Smooth muscle cell (in vitro differentiated cells): ENCODE data around the gene CSTB. TPM values are rescaled to one million over a fixed set of nuclear protein-coding genes. Genes with fewer than 3 reads are reported as not detected.

ENCODE experiments used
- DNase-seq: peaks from one replicate; lab custom pipeline; 2025; ENCODE audit not compliant: unreplicated experiment; lab: John Stamatoyannopoulos, UW
- H2AFZ ChIP-seq: fragments of 200-600 bp; sonication (generic); 2 replicates; pipeline ENCODE4 v1.6.0; 2016; ENCODE audit warnings: antibody characterized with exemption, low read depth, mild to moderate bottlenecking
- H3F3A ChIP-seq: fragments of 200-600 bp; sonication (generic); 2 replicates; pipeline ENCODE4 v1.6.0; 2017; ENCODE audit warnings: antibody characterized with exemption, low read depth
- H3K27ac ChIP-seq: fragments of 200-600 bp; sonication (generic); 2 replicates; pipeline ENCODE4 v1.5.1; 2016; ENCODE audit warnings: low read depth, mild to moderate bottlenecking
- H3K27me3 ChIP-seq: fragments of 200-600 bp; sonication (generic); 2 replicates; pipeline ENCODE4 v1.6.1; 2016; ENCODE audit warnings: low read depth, mild to moderate bottlenecking
- H3K36me3 ChIP-seq: fragments of 200-600 bp; sonication (generic); 2 replicates; pipeline ENCODE4 v1.5.1; 2016; ENCODE audit warnings: low read depth
- H3K4me1 ChIP-seq: fragments of 200-600 bp; sonication (generic); 2 replicates; pipeline ENCODE4 v1.5.1; 2016; ENCODE audit warnings: low read depth
- H3K4me2 ChIP-seq: fragments of 200-600 bp; sonication (generic); 2 replicates; pipeline ENCODE4 v1.6.0; 2016; ENCODE audit warnings: mild to moderate bottlenecking
- H3K4me3 ChIP-seq: fragments of 200-600 bp; sonication (generic); 2 replicates; pipeline ENCODE4 v1.5.1; 2016; ENCODE audit warnings: mild to moderate bottlenecking
- H3K79me2 ChIP-seq: fragments of 200-600 bp; sonication (generic); 2 replicates; pipeline ENCODE4 v1.6.0; 2016; ENCODE audit warnings: low read depth, mild to moderate bottlenecking
- H3K9ac ChIP-seq: fragments of 200-600 bp; sonication (generic); 2 replicates; pipeline ENCODE4 v1.6.0; 2016; ENCODE audit warnings: low read depth
- H3K9me3 ChIP-seq: fragments of 200-600 bp; sonication (generic); replicated peaks from 2 replicates; pipeline ENCODE4 v1.5.1; 2016; ENCODE audit warnings: low read depth
- H4K20me1 ChIP-seq: fragments of 200-600 bp; sonication (generic); 2 replicates; pipeline ENCODE4 v1.6.0; 2016; ENCODE audit warnings: low read depth
- CTCF ChIP-seq: fragments of 200-600 bp; sonication (generic); IDR thresholded peaks from 2 replicates; pipeline ENCODE4 v1.5.1; 2017; ENCODE audit warnings: borderline replicate concordance, mild to moderate bottlenecking, antibody characterized with exemption; ENCODE audit not compliant: insufficient read depth, poor library complexity, severe bottlenecking
- WGBS: methylation state at CpG from one replicate; pipeline ENCODE4 v1.1.7; 2016; ENCODE audit warnings: low lambda C conversion rate; 5-methylcytosine and 5-hydroxymethylcytosine counted together
- polyA plus RNA-seq: library from polyadenylated mRNA; unstranded; fragments of >200 nt; fragmentation: Nextera tagmentation; extraction: Ambion mirVana; gene quantifications from 2 replicates; pipeline ENCODE4 v1.2.1, GENCODE V29; 2016
- total RNA-seq: library from RNA; depleted of rRNA; stranded (reverse); fragments of >200 nt; gene quantifications from 2 replicates; pipeline ENCODE4 v1.2.3, GENCODE V29; 2014

CSTB gene
- total and polyA plus RNA-seq, 2 experiments from 2014 or later, result 29.9 to 74.0 TPM

- H3K27me3 ChIP-seq, result no peaks in the 10 kb centered on the region
- DNase-seq, result no peak
- H3K4me1 ChIP-seq, result no peaks in the 10 kb centered on the region
- H2AFZ ChIP-seq, result no peak overlapping the region
- no peak overlapping the region for H3K4me3 ChIP-seq
- H4K20me1 ChIP-seq, result peaks cover 97% of the 10 kb centered on the region
- no peak for TF ChIP-seq CTCF
- no peak overlapping the region for H3K9ac ChIP-seq
- WGBS, result 93% methylated on average over 22 of the region's 22 CpGs
- no peaks in the 10 kb centered on the region for H3F3A ChIP-seq
- H3K27ac ChIP-seq, result no peak overlapping the region
- H3K36me3 ChIP-seq, result no peaks in the 10 kb centered on the region
- H3K79me2 ChIP-seq, result peaks cover 50% of the 10 kb centered on the region
- H3K4me2 ChIP-seq, result no peak overlapping the region
- no peaks in the 10 kb centered on the region for H3K9me3 ChIP-seq
These were observed 40.6 kb downstream of the CSTB start for GRCh38 chr21:43735236-43736091.

GRCh38 chr21:43734928-43735229 is 41.2 kb downstream of the CSTB start:
- H3K4me3 ChIP-seq, result no peak overlapping the region
- no peak overlapping the region for H3K9ac ChIP-seq
- peaks cover 95% of the 10 kb centered on the region for H4K20me1 ChIP-seq
- TF ChIP-seq CTCF, result no peak
- H3F3A ChIP-seq, result peaks cover under 1% of the 10 kb centered on the region
- no peak for DNase-seq
- no peaks in the 10 kb centered on the region for H3K36me3 ChIP-seq
- peak overlapping the region; percentile 47 for H3K4me2 ChIP-seq
- no peaks in the 10 kb centered on the region for H3K9me3 ChIP-seq
- H3K27ac ChIP-seq, result no peak overlapping the region
- H3K79me2 ChIP-seq, result peaks cover 55% of the 10 kb centered on the region
- H3K27me3 ChIP-seq, result no peaks in the 10 kb centered on the region
- WGBS, result 34% methylated on average over 9 of the region's 9 CpGs
- no peaks in the 10 kb centered on the region for H3K4me1 ChIP-seq
- H2AFZ ChIP-seq, result no peak overlapping the region

GRCh38 chr21:43734131-43734927 is 41.8 kb downstream of the CSTB start:
- no peak overlapping the region for H3K9ac ChIP-seq
- H2AFZ ChIP-seq, result no peak overlapping the region

More at GRCh38 chr21:43734131-43734927, 41.8 kb downstream of the CSTB start:
- peaks cover 61% of the 10 kb centered on the region for H3K79me2 ChIP-seq
- peaks cover 6% of the 10 kb centered on the region for H3F3A ChIP-seq
- no peaks in the 10 kb centered on the region for H3K27me3 ChIP-seq
- TF ChIP-seq CTCF, result no peak
- DNase-seq, result no peak
- peak overlapping the region; percentile 58 for H3K27ac ChIP-seq
- peaks cover 95% of the 10 kb centered on the region for H4K20me1 ChIP-seq
- H3K4me3 ChIP-seq, result no peak overlapping the region
- 80% methylated on average over 25 of the region's 25 CpGs for WGBS
- peak overlapping the region; percentile 51 for H3K4me2 ChIP-seq
- H3K9me3 ChIP-seq, result no peaks in the 10 kb centered on the region
- H3K36me3 ChIP-seq, result no peaks in the 10 kb centered on the region
- peaks cover 5% of the 10 kb centered on the region for H3K4me1 ChIP-seq
